Embryonic facial prominence (tissue), 1 donor: ENCODE data around the gene NCOA7.
"Not testable (repeated sequence)": the region's sequence is repeated elsewhere in the genome, so short reads cannot be mapped to it uniquely, and the experiment has no call there.

Source experiments
- DNase-seq: peaks from one replicate; pipeline ENCODE4 v3.0.0-alpha.2; 2016; ENCODE audit errors: extremely low spot score

NCOA7 gene

DNA sequence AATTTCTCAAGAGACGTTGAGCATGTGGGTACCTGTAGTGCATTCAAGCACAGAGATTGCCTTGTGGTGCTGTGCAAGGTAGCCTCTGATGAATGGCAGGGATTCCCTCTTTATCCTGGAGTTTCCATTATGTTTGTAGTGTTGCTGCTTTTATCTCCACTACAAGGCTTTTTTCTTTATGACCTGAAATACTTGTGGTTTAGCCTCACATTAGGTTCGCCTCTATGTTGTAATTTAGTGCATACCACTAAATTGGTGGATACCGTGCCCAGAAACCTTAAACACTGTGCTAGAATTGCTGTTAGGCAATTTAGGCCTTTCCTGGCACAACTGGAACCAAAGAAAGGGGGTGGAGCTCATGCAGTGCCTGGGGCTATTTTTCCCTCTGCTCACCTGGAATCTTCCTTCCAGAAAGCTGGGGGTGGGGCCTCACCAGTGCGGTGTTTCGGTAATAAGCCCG, 76.8 kb downstream of the NCOA7 start:
- no peak for DNase-seq

DNA sequence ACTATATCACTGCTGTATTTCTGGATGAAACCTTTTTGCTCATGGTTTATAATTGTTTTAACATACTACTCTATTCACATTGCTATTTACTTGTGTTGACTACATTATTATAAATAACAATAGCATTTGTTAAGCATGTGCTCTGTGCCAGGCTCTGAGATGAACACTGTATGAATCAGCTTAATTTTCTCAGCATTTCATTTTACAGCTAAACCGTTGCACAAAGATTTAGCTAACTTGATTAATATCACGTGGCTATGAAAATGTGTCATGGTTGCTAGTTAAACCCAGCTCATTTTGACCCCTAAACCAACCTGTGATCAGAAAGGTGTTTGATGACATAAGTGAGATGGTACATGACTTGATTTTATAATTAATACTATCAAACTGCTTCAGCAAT, 77.5 kb downstream of the NCOA7 start:
- DNase-seq, result no peak

DNA sequence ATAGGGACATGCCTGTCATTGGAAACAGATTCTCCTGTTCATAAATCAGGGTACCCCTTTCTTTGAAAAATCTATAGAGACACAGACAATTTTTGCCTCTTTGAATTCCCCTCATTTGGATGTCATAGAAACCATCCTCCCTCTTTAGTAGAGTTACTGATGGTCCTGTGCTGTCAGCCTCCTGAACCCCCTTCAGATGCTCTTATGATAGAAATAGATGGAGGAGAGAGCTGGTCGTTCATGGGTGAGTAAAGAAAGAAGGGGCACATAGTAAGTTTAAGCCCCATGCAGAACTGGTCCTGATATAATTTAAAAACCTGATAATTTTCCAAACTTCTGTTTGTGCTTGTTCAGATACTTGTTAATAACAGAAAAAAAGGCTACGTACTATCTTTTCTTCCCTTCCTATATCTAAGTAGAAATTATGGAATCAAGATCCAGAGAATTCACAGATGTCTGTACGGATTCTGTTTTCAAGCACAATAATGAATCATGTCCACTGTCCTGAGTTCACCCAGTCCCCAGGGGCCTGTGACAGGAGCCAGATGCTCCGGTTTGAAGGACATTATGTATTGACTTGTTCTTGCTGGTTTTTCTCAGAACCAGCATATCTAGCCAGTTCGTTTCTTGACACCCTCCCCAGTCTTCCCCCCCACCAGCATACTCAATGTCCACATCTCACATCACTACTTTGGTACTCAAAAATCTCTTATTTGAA, 78.1 kb downstream of the NCOA7 start:
- DNase-seq, result no peak

- no peak for DNase-seq
Observed at GRCh38 chr6:125869427-125869826, 78.7 kb downstream of the NCOA7 start.

DNA sequence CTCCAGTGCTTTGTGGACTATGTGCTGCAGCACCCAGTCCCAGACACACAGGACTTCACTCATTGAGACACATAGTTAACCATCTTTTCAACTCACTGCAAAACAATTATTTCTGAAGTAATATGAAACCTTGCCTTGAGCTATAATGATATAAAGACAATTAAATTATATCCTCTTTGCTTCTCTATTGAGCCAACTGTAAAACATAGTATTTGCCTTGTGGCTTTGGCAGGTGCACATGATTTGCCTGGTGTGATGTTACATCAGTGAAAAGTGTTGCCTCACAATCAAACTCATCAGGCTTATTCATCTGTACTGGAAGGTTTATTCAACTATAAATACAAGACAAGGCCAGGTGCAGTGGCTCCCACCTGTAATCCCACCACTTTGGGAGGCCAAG, 80.6 kb downstream of the NCOA7 start:
- DNase-seq, result peak; percentile 5

DNA sequence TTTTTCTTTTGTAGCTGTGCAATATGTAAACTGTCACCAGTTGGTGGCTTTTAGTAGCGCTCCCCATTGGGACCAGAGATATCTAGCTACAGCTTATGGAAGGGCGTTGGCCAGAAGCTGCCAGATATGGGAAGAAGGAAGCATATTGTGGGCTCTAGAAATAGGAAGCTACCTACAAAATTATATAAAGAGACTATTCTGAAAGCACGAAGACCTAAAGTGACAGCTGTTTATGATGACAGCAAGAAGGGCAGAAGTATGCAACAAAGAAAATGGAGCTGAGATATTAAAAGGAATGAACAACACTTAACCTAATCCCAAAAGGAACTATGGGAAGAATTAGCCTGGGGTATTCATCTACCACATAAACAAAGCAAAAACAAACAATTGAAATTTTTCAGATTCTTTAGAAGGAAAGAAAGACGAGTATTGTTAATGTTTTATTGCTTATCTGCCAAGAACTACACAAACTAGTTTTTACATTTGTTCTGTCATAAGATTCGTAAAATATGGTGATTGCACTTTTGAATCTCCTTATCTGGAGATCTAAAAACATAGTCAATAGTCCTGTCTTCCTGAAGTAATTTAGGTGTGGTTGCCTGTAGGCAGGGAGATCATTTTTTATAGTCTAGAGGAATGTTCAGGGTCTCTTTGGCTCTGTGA, 81.6 kb downstream of the NCOA7 start:
- peak; percentile 5 for DNase-seq

GRCh38 chr6:125882243-125882642, 91.5 kb downstream of the NCOA7 start:
- no peak for DNase-seq

DNA sequence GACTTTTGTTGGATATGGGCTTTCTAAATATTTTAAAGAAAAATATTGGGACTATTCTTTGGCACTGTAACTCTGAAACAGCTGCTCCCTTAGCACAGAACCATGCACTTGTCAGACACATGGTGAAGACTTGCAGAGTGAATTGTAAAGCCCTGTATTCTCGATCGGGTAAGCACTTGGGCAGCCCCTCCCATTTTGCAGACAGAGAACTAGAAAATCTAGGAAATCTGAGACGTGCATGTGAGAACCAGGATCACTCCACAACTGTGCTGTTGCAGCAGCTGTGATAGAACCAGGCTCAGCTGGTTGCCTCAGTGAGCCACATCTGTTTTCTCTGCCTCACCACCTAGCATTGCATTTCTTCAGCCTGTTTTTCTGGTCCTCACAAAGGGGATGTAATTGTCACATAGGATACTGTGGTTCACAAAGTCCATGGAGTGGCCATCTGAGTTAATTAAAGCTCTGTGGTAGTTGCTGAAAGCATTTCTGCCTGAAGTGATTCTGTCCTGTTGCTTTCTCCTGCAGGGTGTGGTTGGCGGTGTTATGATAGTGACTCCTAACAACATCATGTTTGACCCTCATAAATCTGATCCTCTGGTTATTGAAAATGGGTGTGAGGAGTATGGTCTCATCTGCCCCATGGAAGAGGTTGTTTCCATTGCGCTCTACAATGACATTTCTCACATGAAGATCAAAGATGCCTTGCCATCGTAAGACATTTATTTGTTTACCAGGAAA, 94.0 kb downstream of the NCOA7 start:
- no peak for DNase-seq

- no peak for DNase-seq
Observed at GRCh38 chr6:125886021-125886420, 95.3 kb downstream of the NCOA7 start.

DNA sequence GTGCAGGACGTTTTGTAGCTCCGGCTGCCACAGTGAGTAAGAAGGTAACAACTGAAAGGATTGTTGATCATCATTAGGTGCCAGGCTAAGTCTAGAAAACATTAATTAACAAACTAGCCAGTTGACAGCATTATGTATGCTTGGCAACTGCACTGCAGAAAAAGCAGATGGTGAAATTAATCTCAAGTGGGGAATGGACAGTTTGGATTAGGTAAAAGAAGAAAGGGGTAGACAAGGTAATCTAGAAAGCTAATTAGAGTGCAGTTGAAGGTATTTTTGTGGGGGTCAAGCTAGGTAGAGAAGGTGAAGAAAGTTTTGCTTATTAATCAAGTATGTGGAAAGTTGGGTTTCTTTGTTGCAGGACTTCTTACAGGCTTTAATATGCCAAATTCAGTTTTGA, 96.2 kb downstream of the NCOA7 start:
- DNase-seq, result no peak

DNA sequence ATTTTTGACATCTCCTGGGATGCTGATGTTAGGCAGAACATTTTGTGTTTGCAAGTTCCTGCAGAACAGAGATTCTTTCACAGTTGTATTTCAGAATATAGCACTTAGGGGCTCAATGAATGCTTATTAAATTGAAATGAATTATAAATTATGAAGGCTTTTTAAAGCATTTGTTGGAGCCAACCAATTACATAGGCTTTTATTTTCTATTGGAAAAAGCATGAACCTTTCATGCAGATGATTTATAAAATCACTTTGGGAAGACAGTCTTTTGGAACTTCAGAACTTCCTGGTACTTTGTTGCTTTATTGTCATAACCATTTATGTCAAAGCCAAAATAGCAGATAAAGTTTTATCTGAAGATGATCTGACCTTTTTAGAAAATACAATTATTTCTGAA, 96.6 kb downstream of the NCOA7 start:
- DNase-seq, result no peak

GRCh38 chr6:125888989-125889656, 98.4 kb downstream of the NCOA7 start:
- DNase-seq, result no peak

- DNase-seq, result no peak
Observed at GRCh38 chr6:125899726-125900182, 109.0 kb downstream of the NCOA7 start.

DNA sequence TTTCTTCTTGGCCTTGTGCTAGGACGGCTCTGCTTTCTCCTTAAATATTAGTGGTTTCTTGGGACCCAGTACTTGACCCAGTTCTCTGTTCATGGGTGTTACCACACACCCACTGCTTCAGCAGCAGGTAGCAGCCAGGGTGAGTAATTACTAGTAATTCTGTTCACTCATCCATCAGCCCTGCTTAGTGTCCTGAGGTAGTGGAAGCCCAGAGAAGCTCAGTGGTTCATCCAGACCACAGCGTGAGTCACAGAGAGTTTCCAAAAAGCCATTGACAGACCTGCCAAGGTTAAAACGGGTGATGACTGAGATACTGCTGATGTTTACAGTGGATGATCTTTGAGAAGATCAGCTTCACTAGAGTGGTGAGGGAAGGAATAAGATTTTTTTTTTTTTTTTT, 114.1 kb downstream of the NCOA7 start:
- no peak for DNase-seq

DNA sequence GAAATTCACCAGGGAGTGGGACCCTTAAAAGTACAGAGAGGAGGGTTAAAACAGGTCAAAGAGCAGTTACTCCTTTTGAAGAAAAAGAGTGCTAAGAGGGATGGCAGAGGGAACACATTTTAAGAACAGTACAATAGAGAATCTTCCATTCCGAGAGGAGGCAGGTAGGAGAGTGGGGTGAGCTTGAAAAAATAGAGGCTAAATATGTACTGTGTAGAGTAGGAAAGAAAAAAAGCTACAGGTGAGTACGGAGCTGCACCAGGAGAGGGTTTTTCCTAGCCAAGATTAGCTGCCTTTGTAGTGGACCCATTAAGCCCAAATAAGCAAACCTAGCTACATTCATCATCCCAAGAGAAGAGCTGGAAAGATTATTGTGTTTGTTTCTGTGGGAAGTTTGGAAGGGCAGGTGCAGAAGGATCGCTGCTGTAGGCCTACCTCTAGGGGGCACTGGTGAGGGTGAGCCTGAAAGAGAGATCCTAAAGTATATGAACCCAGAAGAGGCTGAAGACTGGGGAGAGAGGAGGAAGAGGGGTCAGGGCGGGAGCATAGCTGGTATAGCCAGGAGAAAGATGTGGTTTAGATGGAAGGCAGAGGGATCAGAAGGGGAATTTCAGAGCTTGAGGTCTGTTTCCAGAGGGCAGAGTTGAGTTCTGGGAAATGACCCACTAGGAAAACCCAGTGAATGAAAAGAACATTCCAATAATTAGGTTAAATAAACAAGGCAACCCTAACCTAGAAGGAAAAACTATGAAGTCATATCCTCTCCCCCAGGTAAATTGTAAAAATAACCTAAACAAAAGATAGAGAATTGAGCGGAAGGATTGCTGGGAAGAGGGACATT, 115.6 kb downstream of the NCOA7 start:
- no peak for DNase-seq

- no peak for DNase-seq
Observed at GRCh38 chr6:125910527-125910926, 119.8 kb downstream of the NCOA7 start.

GRCh38 chr6:125911051-125911451, 120.3 kb downstream of the NCOA7 start:
- not testable (repeated sequence) for DNase-seq

DNA sequence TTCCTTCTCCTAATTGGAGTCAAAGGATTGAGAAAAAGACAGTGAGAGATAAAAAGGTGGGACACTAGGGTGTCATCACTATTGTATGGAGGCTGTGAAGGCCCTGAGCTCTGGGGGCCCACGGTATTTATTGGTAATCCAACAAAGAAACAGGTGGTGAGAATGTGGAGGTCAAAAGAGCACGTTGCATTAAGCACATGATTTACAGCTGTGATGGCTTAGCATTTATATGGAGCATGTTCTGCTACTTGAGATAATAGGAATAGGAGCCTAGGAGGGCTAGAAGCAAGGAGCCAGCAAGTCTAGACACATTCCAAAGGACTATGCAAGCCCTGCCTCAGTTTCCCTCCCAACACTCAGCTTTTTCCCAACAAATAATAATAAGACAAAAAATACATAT, 121.7 kb downstream of the NCOA7 start:
- DNase-seq, result not testable (repeated sequence)

DNA sequence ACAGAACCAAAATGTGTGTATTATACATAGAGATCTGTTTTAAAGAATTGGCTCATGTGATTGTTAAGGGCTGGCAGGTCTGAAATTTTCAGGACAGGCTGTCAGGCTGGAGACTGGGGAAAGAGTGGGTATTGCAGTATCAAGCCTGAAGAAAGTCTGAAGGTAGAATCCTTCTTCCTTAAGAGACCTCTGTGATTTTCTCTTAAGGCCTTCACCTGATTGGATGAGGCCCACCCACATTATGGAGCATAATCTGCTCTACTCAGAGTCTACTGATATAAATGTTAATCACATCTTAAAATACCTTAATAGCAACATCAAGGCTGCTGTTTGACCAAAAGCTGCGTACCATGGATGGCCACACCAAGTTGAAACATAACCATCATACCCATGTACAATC, 122.4 kb downstream of the NCOA7 start:
- DNase-seq, result no peak

GRCh38 chr6:125913864-125914351, 123.1 kb downstream of the NCOA7 start:
- DNase-seq, result no peak

GRCh38 chr6:125918230-125918629, 127.5 kb downstream of the NCOA7 start:
- no peak for DNase-seq
